HepG2 (cell line): Measurements from ENCODE around the gene PRKN. TPM values are rescaled to one million over a fixed set of nuclear protein-coding genes. Genes with fewer than 3 reads are reported as not detected.

ENCODE experiments used
- ATAC-seq: fragments of 200-7000 bp; cut with Tn5 transposase; 3 replicates; pipeline ENCODE4 v1.9.1; 2020; ENCODE audit warnings: mild to moderate bottlenecking, moderate library complexity
- BruUV-seq: library from RNA; stranded (reverse); fragments of 400-500 nt; replicated peaks from 2 replicates; lab custom pipeline; 2021; lab: Mats Ljungman, UMichigan
- CTCF ChIA-PET: fragments of 300-600 bp; formaldehyde crosslinking; extraction: SDS; loops from one replicate; lab custom pipeline; 2021; ENCODE audit warnings: low total read pairs, inconsistent platforms, low intra/inter-chr PET ratio; lab: Yijun Ruan, JAX
- POLR2A ChIA-PET: fragments of 350-600 bp; sonication (Branson Sonifier 250); formaldehyde crosslinking; loops from one replicate; lab custom pipeline; 2020; ENCODE audit warnings: antibody characterized with exemption, inconsistent platforms; lab: Yijun Ruan, JAX
- DNase-seq: peaks from one replicate; pipeline ENCODE4 v3.0.0-alpha.2; 2015; ENCODE audit warnings: low spot score
- FAIRE-seq: peaks from 3 replicates; lab custom pipeline; 2011; peaks lifted over from hg19 to GRCh38; lab: Jason Lieb, UNC
- H2AFZ ChIP-seq: one replicate; pipeline ENCODE4 v1.6.1; 2011; ENCODE audit warnings: low read length, inconsistent platforms
- H3K27ac ChIP-seq: fragments of 300-600 bp; 3 replicates; pipeline ENCODE4 v1.8.0; 2011; ENCODE audit warnings: mixed run types, mild to moderate bottlenecking, mixed read lengths, low read length, inconsistent platforms; ENCODE audit not compliant: insufficient read depth; ENCODE audit errors: extremely low read length
- H3K27me3 ChIP-seq, 2 experiments: fragments of 200-600 bp in 1 of 2; 2 replicates in 1 of 2; 3 replicates in 1 of 2; pipeline versions ENCODE4 v1.6.0 to v1.8.0; 2011; ENCODE audit warnings: low read length in 2 of 2, mild to moderate bottlenecking in 2 of 2, moderate library complexity in 2 of 2, inconsistent platforms in 1 of 2; ENCODE audit not compliant: insufficient read depth in 2 of 2, control insufficient read depth in 1 of 2
- H3K36me3 ChIP-seq, 2 experiments: fragments of 200-600 bp in 1 of 2; replicated peaks in 1 of 2; 2 replicates in 1 of 2; 3 replicates in 1 of 2; pipeline versions ENCODE4 v1.5.1 to v1.8.0; 2011; ENCODE audit warnings: low read length in 2 of 2, inconsistent platforms in 1 of 2; ENCODE audit not compliant: insufficient read depth in 2 of 2, control insufficient read depth in 1 of 2
- H3K4me1 ChIP-seq: 2 replicates; pipeline ENCODE4 v1.5.1; 2012; ENCODE audit warnings: low read length, inconsistent platforms; ENCODE audit not compliant: insufficient read depth
- H3K4me2 ChIP-seq: 2 replicates; pipeline ENCODE4 v1.6.0; 2011; ENCODE audit warnings: low read depth, low read length, inconsistent platforms
- H3K4me3 ChIP-seq, 3 experiments: fragments of 200-600 bp in 1 of 3; sonication (generic), shearing (Covaris generic) in 1 of 3; replicated peaks in 1 of 3; 2 replicates each; pipeline ENCODE4 v1.5.1; 2011 to 2016; ENCODE audit warnings: low read length in 3 of 3, inconsistent platforms in 2 of 3, low read depth in 2 of 3, mild to moderate bottlenecking in 2 of 3, control low read depth in 1 of 3, mixed read lengths in 1 of 3; ENCODE audit not compliant: insufficient read depth in 1 of 3
- H3K79me2 ChIP-seq: one replicate; pipeline ENCODE4 v1.6.1; 2011; ENCODE audit warnings: low read length, inconsistent platforms; ENCODE audit not compliant: insufficient read depth
- H3K9ac ChIP-seq: 2 replicates; pipeline ENCODE4 v1.6.0; 2011; ENCODE audit warnings: mild to moderate bottlenecking, low read depth, low read length, inconsistent platforms; ENCODE audit not compliant: insufficient read depth
- H3K9me3 ChIP-seq: 2 replicates; pipeline ENCODE4 v1.5.1; 2012; ENCODE audit warnings: mild to moderate bottlenecking, low read length
- H4K20me1 ChIP-seq: 2 replicates; pipeline ENCODE4 v1.6.0; 2011; ENCODE audit warnings: inconsistent platforms, mild to moderate bottlenecking, low read length, moderate library complexity; ENCODE audit not compliant: insufficient read depth
- ATF5 ChIP-seq: sonication (generic); formaldehyde crosslinking; IDR thresholded peaks from 2 replicates; pipeline ENCODE4 v1.4.0; 2020; ENCODE audit warnings: mild to moderate bottlenecking, low read depth, missing genetic modification reagents
- ATF7 ChIP-seq, 2 experiments: fragments of 450-650 bp in 1 of 2; sonication (generic) in 1 of 2; formaldehyde crosslinking in 1 of 2; IDR thresholded peaks; 2 replicates each; pipeline versions ENCODE4 v1.4.0 to v1.6.1; 2016 to 2020; ENCODE audit warnings: antibody characterized with exemption in 1 of 2, mild to moderate bottlenecking in 1 of 2, missing genetic modification reagents in 1 of 2
- BRCA1 ChIP-seq: sonication (generic); formaldehyde crosslinking; IDR thresholded peaks from 2 replicates; pipeline ENCODE4 v1.4.0; 2020; ENCODE audit warnings: missing genetic modification reagents
- CREB1 ChIP-seq, 2 experiments: fragments of 450-650 bp in 1 of 2; IDR thresholded peaks; 2 replicates each; pipeline ENCODE4 v1.6.1; 2016 to 2017; ENCODE audit warnings: control low read depth in 1 of 2, mild to moderate bottlenecking in 1 of 2, missing compliant biosample characterization in 1 of 2, missing genetic modification characterization in 1 of 2
- HNF4A ChIP-seq: sonication (generic); formaldehyde crosslinking; IDR thresholded peaks from 2 replicates; pipeline ENCODE4 v1.4.0; 2020; ENCODE audit warnings: missing genetic modification reagents
- RBFOX2 ChIP-seq: fragments of 200-400 bp; formaldehyde crosslinking; IDR thresholded peaks from 2 replicates; pipeline ENCODE4 v1.6.1; 2017; ENCODE audit warnings: low read depth, mild to moderate bottlenecking, low read length
- SP4 ChIP-seq: sonication (generic); formaldehyde crosslinking; IDR thresholded peaks from 2 replicates; pipeline ENCODE4 v1.8.1; 2023; ENCODE audit warnings: mild to moderate bottlenecking, missing genetic modification reagents
- ZBTB37 ChIP-seq: sonication (generic); formaldehyde crosslinking; IDR thresholded peaks from 2 replicates; pipeline ENCODE4 v1.4.0; 2020; ENCODE audit warnings: mild to moderate bottlenecking, missing genetic modification reagents
- WGBS: methylation state at CpG from one replicate; pipeline ENCODE4 v1.1.6; 2017; ENCODE audit warnings: low lambda C conversion rate; 5-methylcytosine and 5-hydroxymethylcytosine counted together
- in situ Hi-C: cut with HindIII; loops from 2 replicates; pipeline ENCODE4 v1.10.0; 2017; ENCODE audit warnings: low pct_unique_long_range_greater_than_20kb; ENCODE audit not compliant: extremely low pct_ligation_motif_present
- intact Hi-C: fragments of 100-400 bp; cut with micrococcal nuclease; formaldehyde crosslinking; loops from one replicate; pipeline ENCODE4 v1.10.0; 2022; ENCODE audit not compliant: unreplicated experiment
- polyA plus RNA-seq, 8 experiments: library from polyadenylated mRNA; depleted of rRNA in 3 of 8; stranded (reverse) in 7 of 8; unstranded in 1 of 8; fragments of >200 nt; fragmentation: Illumina TruSeq in 4 of 8; extraction: Trizol in 4 of 8; gene quantifications; 2 replicates each; pipeline versions ENCODE4 v1.2.1 to v1.2.3, GENCODE V29; 2011 to 2016; ENCODE audit warnings: low read depth in 4 of 8, missing spikeins in 1 of 8, mixed read lengths in 1 of 8; ENCODE audit not compliant: insufficient read depth in 1 of 8
- total RNA-seq, 5 experiments: library from RNA; depleted of rRNA; stranded (reverse); fragments of >200 nt; fragmentation: Illumina TruSeq; extraction: Trizol; gene quantifications; 2 replicates each; pipeline ENCODE4 v1.2.3, GENCODE V29; 2016; ENCODE audit warnings: low read depth in 1 of 5

The PRKN gene
- total and polyA plus RNA-seq, 2 of the 13 experiments (the other 11 are each of a cell fraction or from before 2014, with no cell fraction given), result 0.31 to 0.44 TPM

GRCh38 chr6:161489626-161490306 lies 1237.8 kb downstream of the PRKN start:
- no peaks in the 10 kb centered on the region for H4K20me1 ChIP-seq
- H3K79me2 ChIP-seq, result no peaks in the 10 kb centered on the region
- H3K4me3 ChIP-seq, result no peak overlapping the region
- H2AFZ ChIP-seq, result no peak overlapping the region
- H3K27me3 ChIP-seq, result no peaks in the 10 kb centered on the region
- ATAC-seq (no peak), DNase-seq (no peak), FAIRE-seq (no peak)
- ChIA-PET CTCF (no interaction called here), POLR2A (no interaction called here)
- no TSS peak for BruUV-seq
- no peaks in the 10 kb centered on the region for H3K4me1 ChIP-seq
- H3K27ac ChIP-seq, result no peak overlapping the region
- TF ChIP-seq CREB1 (IDR thresholded peaks at IDR 0.05), result peak; percentile 29; the same call in 1 of the 2 replicates
- TF ChIP-seq CREB1 (CRISPR knock-in tag; IDR thresholded peaks at IDR 0.05), result no peak
- TF ChIP-seq SP4 (CRISPR knock-in tag), result no peak
- no peak for TF ChIP-seq HNF4A (CRISPR knock-in tag)
- TF ChIP-seq ZBTB37 (CRISPR knock-in tag), result no peak
- no peak for TF ChIP-seq BRCA1
- no peak for TF ChIP-seq ATF5 (CRISPR knock-in tag)
- peak; percentile 67 for TF ChIP-seq ATF7 (IDR thresholded peaks at IDR 0.05)
- no peak for TF ChIP-seq ATF7 (CRISPR knock-in tag; IDR thresholded peaks at IDR 0.05)
- no peak for TF ChIP-seq RBFOX2
- no peak overlapping the region for H3K9ac ChIP-seq
- no peaks in the 10 kb centered on the region for H3K9me3 ChIP-seq
- intact Hi-C loops, result no loop called here
- no peak overlapping the region for H3K4me2 ChIP-seq
- in situ Hi-C loops, result no loop called here
- WGBS, result 45% methylated on average over 5 of the region's 5 CpGs
- H3K36me3 ChIP-seq, result no peaks in the 10 kb centered on the region
